ENCODE results near the gene RBM47.

- TF ChIP-seq CTCF (IDR thresholded peaks at IDR 0.05) = no peak
- no peak for TF ChIP-seq POLR2A (IDR thresholded peaks at IDR 0.05)
Measured at GRCh38 chr4:40661803-40662202, 32.1 kb upstream of the RBM47 start.

Data from thyroid gland (tissue), 4 donors.